GM12873 (cell line): ENCODE results near the gene SNX25.

Source experiments
- TF ChIP-seq, protein P1 (sequence below): IDR thresholded peaks from 2 replicates; pipeline ENCODE4 v1.5.1; 2012; ENCODE audit warnings: low read depth, mild to moderate bottlenecking, moderate library complexity, low read length, control low read depth; ENCODE audit not compliant: insufficient read depth; ENCODE audit errors: missing control alignments

Gene SNX25

DNA sequence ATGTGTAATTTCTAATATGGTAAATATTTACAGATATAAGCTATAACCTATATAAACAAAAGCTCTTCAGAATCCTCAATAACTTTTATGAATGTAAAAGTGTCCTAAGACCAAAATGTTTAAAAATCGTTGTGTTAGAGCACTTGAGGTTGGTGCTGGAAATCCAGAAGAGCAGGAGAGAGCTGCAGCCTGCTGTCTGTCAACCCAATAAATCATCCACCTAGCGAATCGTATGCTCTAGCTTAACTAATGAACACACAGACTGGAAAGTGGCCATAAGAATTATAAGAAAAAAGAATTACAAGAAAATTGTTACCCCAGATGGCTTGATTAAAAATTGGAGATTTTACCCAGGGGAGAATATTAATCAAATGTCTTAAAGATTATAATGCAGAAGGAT is 22.6 kb upstream of the SNX25 start:
- TF ChIP-seq, protein P1, sequence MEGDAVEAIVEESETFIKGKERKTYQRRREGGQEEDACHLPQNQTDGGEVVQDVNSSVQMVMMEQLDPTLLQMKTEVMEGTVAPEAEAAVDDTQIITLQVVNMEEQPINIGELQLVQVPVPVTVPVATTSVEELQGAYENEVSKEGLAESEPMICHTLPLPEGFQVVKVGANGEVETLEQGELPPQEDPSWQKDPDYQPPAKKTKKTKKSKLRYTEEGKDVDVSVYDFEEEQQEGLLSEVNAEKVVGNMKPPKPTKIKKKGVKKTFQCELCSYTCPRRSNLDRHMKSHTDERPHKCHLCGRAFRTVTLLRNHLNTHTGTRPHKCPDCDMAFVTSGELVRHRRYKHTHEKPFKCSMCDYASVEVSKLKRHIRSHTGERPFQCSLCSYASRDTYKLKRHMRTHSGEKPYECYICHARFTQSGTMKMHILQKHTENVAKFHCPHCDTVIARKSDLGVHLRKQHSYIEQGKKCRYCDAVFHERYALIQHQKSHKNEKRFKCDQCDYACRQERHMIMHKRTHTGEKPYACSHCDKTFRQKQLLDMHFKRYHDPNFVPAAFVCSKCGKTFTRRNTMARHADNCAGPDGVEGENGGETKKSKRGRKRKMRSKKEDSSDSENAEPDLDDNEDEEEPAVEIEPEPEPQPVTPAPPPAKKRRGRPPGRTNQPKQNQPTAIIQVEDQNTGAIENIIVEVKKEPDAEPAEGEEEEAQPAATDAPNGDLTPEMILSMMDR: no peak

DNA sequence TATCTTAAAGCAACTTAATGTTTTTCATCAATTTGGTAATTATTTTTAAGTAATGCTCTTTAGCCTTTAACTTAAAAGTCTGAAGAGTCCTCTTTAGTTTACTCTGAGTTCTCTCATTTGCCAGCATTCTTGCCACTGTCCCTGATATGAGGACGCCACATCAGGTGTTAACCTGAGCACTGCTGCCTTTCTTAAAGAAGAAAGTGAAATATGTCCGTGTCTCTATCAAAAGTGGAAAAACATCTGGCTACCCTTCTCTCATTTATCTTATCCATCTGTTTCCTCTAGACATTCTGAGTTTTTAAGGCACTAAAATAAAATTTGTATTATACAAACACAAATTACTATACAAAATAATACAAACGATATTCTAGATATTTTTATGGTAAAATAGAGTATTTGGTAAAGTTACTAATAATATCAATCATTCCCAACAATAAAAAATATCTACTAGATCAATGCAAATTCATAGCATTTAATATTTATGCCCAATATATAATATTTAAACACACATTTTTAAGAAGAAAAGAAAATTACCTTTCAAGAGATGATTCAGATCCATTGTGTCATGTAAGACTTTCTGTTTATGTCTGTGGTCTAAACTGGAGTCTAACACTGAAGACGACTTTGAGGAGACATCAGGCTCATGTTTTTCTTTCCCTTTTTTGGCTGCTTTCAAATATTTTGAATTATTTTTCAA is 19.6 kb upstream of the SNX25 start:
- TF ChIP-seq, protein P1: no peak

DNA sequence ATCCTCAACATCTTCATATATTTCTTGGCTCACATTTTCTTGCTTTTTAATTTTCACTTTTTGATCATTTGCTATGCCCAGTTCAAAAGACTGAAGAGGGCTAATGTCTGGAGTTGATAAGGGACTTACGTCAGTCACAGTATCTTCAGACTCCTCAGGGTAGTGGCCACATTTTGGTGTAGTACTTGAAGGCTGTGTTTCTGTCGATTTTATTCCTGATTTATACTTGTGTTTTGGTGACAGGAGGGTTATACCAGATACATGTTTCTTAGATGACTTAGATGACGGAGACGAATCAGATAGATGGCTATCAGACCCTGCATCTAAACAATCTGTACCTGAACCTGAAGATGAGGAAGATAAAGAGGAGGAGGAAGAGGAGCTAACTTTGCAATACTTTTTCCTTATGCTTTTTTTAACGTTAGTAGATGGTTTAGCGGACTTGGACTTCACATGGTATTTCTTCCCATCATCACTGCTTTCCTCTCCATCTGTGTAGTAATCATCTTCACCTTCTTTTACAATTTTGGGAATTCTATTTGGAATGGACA is 19.0 kb upstream of the SNX25 start:
- TF ChIP-seq, protein P1: no peak

- TF ChIP-seq, protein P1: no peak
Observed at GRCh38 chr4:185192059-185192458, 17.3 kb upstream of the SNX25 start.

DNA sequence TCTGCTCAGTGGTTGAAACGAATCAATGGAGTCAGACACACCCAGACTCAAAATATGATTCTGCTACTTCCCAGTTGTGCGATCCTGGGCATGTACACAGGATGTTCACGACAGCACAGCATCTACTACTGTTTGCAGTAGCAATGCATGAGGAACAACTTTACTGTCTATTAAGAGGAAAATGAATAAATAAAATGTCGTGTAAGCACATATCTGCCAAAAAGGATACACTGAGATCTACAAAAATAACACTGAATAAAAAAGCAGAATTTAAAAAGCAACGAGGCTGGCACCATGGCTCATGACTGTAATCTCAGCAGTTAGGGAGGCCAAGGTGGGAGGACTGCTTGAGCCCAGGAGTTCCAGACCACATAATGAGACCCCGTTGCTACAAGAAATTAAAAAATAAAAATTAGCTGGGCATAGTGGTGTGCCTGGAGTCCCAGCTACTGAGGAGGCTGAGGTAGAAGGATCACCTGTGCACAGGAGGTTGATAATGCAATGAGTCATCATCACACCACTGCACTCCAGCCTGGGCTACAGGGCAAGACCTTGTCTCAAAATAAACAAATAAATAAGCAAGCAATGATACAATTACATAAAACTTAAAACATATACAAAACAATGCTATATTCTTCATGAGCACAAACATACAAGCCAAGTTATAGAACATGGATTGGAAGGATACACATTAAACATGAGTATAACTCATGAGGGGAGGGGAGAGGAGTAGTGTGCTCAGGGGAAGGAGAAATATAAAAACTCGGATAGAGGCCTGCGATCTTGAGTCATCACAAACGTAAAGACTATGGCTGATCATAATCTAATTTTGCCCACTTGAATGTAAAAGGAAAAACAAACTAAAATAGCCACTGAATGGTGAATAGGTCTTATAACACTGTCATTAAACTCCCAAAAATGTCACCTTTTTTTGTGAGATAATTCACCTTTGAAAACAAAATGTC is 14.2 kb upstream of the SNX25 start:
- TF ChIP-seq, protein P1: no peak

GRCh38 chr4:185196437-185196836 is 13.0 kb upstream of the SNX25 start:
- TF ChIP-seq, protein P1: no peak
